ENCODE data around the gene BRSK1. TPM values are rescaled to one million over a fixed set of nuclear protein-coding genes. Genes with fewer than 3 reads are reported as not detected.

The BRSK1 gene
- polyA plus RNA-seq, 2 of the 4 experiments (the other 2 are of a cell fraction) = 5.4 to 6.6 TPM

GRCh38 chr19:55279770-55280643 is 3.8 kb upstream of the BRSK1 start, which contains the start of gene HSPBP1 (continued):
- TF ChIP-seq MAX (IDR thresholded peaks at IDR 0.05) (peak; percentile 94), CTCF (IDR thresholded peaks at IDR 0.05) (no peak), SMC3 (IDR thresholded peaks at IDR 0.05) (no peak), HEYL (CRISPR knock-in tag; IDR thresholded peaks at IDR 0.05) (no peak)

- DNase-seq (ENCODE audit: low read depth in 1 of 2, low spot score in 1 of 2) = no peak
- H3K4me3 ChIP-seq = peak overlapping the region; percentile 88
- no peak for FAIRE-seq
- ChIA-PET POLR2A (interaction anchor here (1.9 kb wide), 1 partner anchor 123 kb away, joined by 8 read pairs; the partner anchor contains the start of gene UBE2S), CTCF (no interaction called here)
- TF ChIP-seq BHLHE40 (IDR thresholded peaks at IDR 0.05; ENCODE audit: low read depth, low read length) = no peak
- TF ChIP-seq MYC (IDR thresholded peaks at IDR 0.05; ENCODE audit: borderline replicate concordance, low read length) = no peak
- no peak for TF ChIP-seq POLR2AphosphoS2 (conservative IDR thresholded peaks at IDR 0.05; ENCODE audit: low read length)
- TF ChIP-seq HEYL (CRISPR knock-in tag; IDR thresholded peaks at IDR 0.05) = no peak
- no peak for TF ChIP-seq JUNB (IDR thresholded peaks at IDR 0.05)
- no peak for TF ChIP-seq ZC3H11A (IDR thresholded peaks at IDR 0.05)
- TF ChIP-seq HES2 (IDR thresholded peaks at IDR 0.05) = no peak
- no peak for TF ChIP-seq FOSL2 (IDR thresholded peaks at IDR 0.05)
- no peak for TF ChIP-seq FOSL2 (CRISPR knock-in tag; IDR thresholded peaks at IDR 0.05)
- no peak for TF ChIP-seq HDAC2 (IDR thresholded peaks at IDR 0.05)
- no peak for TF ChIP-seq TFCP2L1 (CRISPR knock-in tag; IDR thresholded peaks at IDR 0.05)
- no peak for TF ChIP-seq CHD4 (IDR thresholded peaks at IDR 0.05; ENCODE audit: borderline replicate concordance)
- H3K9me3 ChIP-seq = no peaks in the 10 kb centered on the region
- no peak for ATAC-seq
- H3K4me2 ChIP-seq = peak overlapping the region; percentile 100
- 41% methylated on average over 7 of the region's 16 CpGs for WGBS (ENCODE audit: missing lambda C conversion rate)
- peaks cover 24% of the 10 kb centered on the region for H3K4me1 ChIP-seq
- peak overlapping the region; percentile 94 to 95 for H3K27ac ChIP-seq
Observed at GRCh38 chr19:55284405-55285058, 735 bp downstream of the BRSK1 start.

- CTCF ChIA-PET = interaction anchor here (0.5 to 10.2 kb wide), 3 partner anchors 16 to 145 kb away, joined by 3 to 152 read pairs (median 7); no protein-coding TSS in a partner anchor
- ATAC-seq (0 out of 6 replicates have a peak, but pooled peaks of 1 of the 2 experiments have one; percentile 3), FAIRE-seq (no peak)
Observed at GRCh38 chr19:55285229-55285890, 1.6 kb downstream of the BRSK1 start.

More at GRCh38 chr19:55285229-55285890, 1.6 kb downstream of the BRSK1 start:
- Histone ChIP-seq H3K4me1 (peaks cover 24% of the 10 kb centered on the region), H3K9me3 (no peaks in the 10 kb centered on the region), H3K4me3 (no peak overlapping the region), H3K27ac (peak overlapping the region in 1 of 2 experiments; percentile 95; a peak in 3 of 6 replicates), H3K4me2 (peak overlapping the region; percentile 100)
- TF ChIP-seq MAFK (IDR thresholded peaks at IDR 0.05; ENCODE audit: partially characterized antibody) (no peak), ZC3H11A (IDR thresholded peaks at IDR 0.05) (no peak), ZFP36 (IDR thresholded peaks at IDR 0.05; ENCODE audit: borderline replicate concordance, partially characterized antibody) (no peak), GATA3 (IDR thresholded peaks at IDR 0.05; ENCODE audit: borderline replicate concordance) (no peak), ZSCAN20 (CRISPR knock-in tag; IDR thresholded peaks at IDR 0.05) (no peak), HOXA7 (CRISPR knock-in tag; IDR thresholded peaks at IDR 0.05) (no peak), HOXB13 (CRISPR knock-in tag; IDR thresholded peaks at IDR 0.05; ENCODE audit: low read depth) (no peak), TP53 (CRISPR knock-in tag; IDR thresholded peaks at IDR 0.05) (no peak), SMC3 (IDR thresholded peaks at IDR 0.05) (no peak), RAD21 (conservative IDR thresholded peaks at IDR 0.05 in 1 of 2, IDR thresholded peaks at IDR 0.05 in 1 of 2) (no peak), CBX2 (IDR thresholded peaks at IDR 0.05; ENCODE audit: borderline replicate concordance, low read depth) (no peak)
- DNase-seq (ENCODE audit: low read depth in 1 of 2, low spot score in 1 of 2) = no peak
- POLR2A ChIA-PET = no interaction called here
- 82% methylated on average over 18 of the region's 18 CpGs for WGBS (ENCODE audit: missing lambda C conversion rate)

All from A549 (cell line).